ENCODE results near the gene EN1. TPM values are rescaled to one million over a fixed set of nuclear protein-coding genes. Genes with fewer than 3 reads are reported as not detected.

The EN1 gene
- total and polyA plus RNA-seq, 2 experiments from 2014 or later = 0.21 to 0.24 TPM

GRCh38 chr2:118835746-118836410 lies 11.6 kb downstream of the EN1 start:
- Mint-ChIP-seq H3K36me3 (ENCODE audit: low read depth) (no peaks in the 10 kb centered on the region), H3K9me3 (no peaks in the 10 kb centered on the region; the same call in 1 of the 3 replicates), H3K27me3 (ENCODE audit: insufficient read depth, low read depth, poor library complexity) (peaks cover 100% of the 10 kb centered on the region), H3K4me3 (peak overlapping the region; percentile 71), H3K27ac (no peak overlapping the region), H3K4me1 (peaks cover 38% of the 10 kb centered on the region)
- Histone ChIP-seq H3K9me2 (ENCODE audit: insufficient read depth) (no peaks in the 10 kb centered on the region), H3K4me3 (peak overlapping the region; percentile 69), H3F3A (replicated peaks; ENCODE audit: low read depth) (peaks cover 8% of the 10 kb centered on the region; the same call in 1 of the 2 replicates), H2AFZ (peak overlapping the region; percentile 98), H3K36me3 (ENCODE audit: insufficient read depth) (no peaks in the 10 kb centered on the region), H3K27ac (ENCODE audit: low read depth) (no peak overlapping the region), H4K20me1 (replicated peaks; ENCODE audit: insufficient read depth) (peaks cover 23% of the 10 kb centered on the region), H3K4me2 (peak overlapping the region; percentile 91), H3K27me3 (ENCODE audit: insufficient read depth) (peaks cover 100% of the 10 kb centered on the region), H3K79me2 (replicated peaks; ENCODE audit: insufficient read depth) (no peaks in the 10 kb centered on the region), H3K4me1 (ENCODE audit: insufficient read depth) (peaks cover 46% of the 10 kb centered on the region)
- TF ChIP-seq STAT1 (IDR thresholded peaks at IDR 0.05; ENCODE audit: unreplicated experiment) (no peak), EZH2phosphoT487 (IDR thresholded peaks at IDR 0.05; ENCODE audit: unreplicated experiment) (peak; percentile 23), REST (IDR thresholded peaks at IDR 0.05; ENCODE audit: unreplicated experiment) (no peak)
- DNase-seq (ENCODE audit: low spot score) (peak; percentile 59), ATAC-seq (peak; percentile 21)

DNA sequence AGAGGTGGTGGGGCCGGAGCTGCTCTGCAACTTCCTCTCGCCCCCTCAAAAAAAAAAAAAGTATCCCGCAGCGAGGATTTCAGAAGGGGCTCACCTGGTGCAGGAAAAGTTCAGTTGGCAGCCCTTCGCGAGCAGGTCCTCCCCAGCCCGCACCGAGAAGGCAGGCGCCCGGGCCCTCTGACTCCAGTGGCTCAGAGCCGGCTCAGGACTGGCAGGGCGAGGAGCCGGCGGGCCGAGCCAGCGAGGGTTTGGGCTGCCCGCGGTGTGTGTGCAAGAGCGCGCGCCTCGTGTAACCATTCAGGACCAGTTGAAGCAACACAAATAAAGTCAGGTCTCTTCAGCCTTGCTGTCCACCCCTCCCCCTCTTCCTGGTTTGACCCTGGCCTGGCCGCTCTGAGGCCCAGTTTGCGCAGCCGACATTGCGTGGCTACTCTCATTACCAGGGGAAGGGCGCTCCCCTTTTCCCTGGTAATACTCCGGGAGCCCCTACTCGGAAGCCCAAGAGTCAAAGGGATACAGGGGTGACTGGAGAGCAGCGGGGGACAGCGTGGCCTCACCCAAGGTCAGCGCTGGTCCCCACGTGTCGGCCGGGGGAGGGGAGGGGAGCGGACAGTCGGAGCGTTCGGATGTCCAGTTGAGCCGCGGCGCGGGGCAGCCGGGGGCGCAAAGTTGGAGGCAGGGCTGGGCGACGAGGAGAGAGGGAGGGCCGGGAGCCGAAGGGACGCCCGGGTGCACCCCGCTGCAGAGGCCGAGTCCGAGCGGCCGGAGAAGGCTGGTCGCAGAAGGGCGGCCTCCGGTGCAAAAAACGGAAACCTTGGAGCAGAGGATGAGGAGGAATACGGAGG lies 12.3 kb downstream of the EN1 start:
- TF ChIP-seq EZH2phosphoT487 (IDR thresholded peaks at IDR 0.05; ENCODE audit: unreplicated experiment) = peak; percentile 88
- TF ChIP-seq EZH2 (IDR thresholded peaks at IDR 0.05; ENCODE audit: low read depth, unreplicated experiment) = peak; percentile 67
- TF ChIP-seq CREB1 (CRISPR knock-in tag; IDR thresholded peaks at IDR 0.05; ENCODE audit: low read depth) = no peak
- no peaks in the 10 kb centered on the region for H3K36me3 Mint-ChIP-seq (ENCODE audit: low read depth)
- peak overlapping the region; percentile 98 for H2AFZ ChIP-seq
- ATAC-seq (peak; percentile 55), DNase-seq (ENCODE audit: low spot score) (peak; percentile 73)
- H3K9me3 Mint-ChIP-seq = no peaks in the 10 kb centered on the region; the same call in 2 of the 3 replicates
- no peak overlapping the region for H3K27ac Mint-ChIP-seq
- no peaks in the 10 kb centered on the region for H3K36me3 ChIP-seq (ENCODE audit: insufficient read depth)
- no peaks in the 10 kb centered on the region for H3K79me2 ChIP-seq (replicated peaks; ENCODE audit: insufficient read depth)
- no peaks in the 10 kb centered on the region for H3K9me2 ChIP-seq (ENCODE audit: insufficient read depth)
- H3K4me1 ChIP-seq (ENCODE audit: insufficient read depth) = peaks cover 45% of the 10 kb centered on the region
- peak overlapping the region; percentile 69 for H3K4me3 ChIP-seq
- H3K4me2 ChIP-seq = peak overlapping the region; percentile 91
- H4K20me1 ChIP-seq (replicated peaks; ENCODE audit: insufficient read depth) = peaks cover 16% of the 10 kb centered on the region; the same call in 1 of the 2 replicates
- peaks cover 100% of the 10 kb centered on the region for H3K27me3 ChIP-seq (ENCODE audit: insufficient read depth)
- no peak overlapping the region for H3K27ac ChIP-seq (ENCODE audit: low read depth)
- peaks cover 100% of the 10 kb centered on the region for H3K27me3 Mint-ChIP-seq (ENCODE audit: insufficient read depth, low read depth, poor library complexity)
- H3K4me3 Mint-ChIP-seq = peak overlapping the region; percentile 71
- H3F3A ChIP-seq (replicated peaks; ENCODE audit: low read depth) = peaks cover 8% of the 10 kb centered on the region; the same call in 1 of the 2 replicates
- H3K4me1 Mint-ChIP-seq = peaks cover 36% of the 10 kb centered on the region

Data from GM23338 (cell line).